Neural progenitor cell (in vitro differentiated cells): ENCODE results near the gene ZNF41.

Source experiments
- EZH2 ChIP-seq: fragments of 200-600 bp; sonication (generic); IDR thresholded peaks from 2 replicates; pipeline ENCODE4 v1.6.1; 2017; ENCODE audit warnings: antibody characterized with exemption, mild to moderate bottlenecking, moderate library complexity
- EZH2phosphoT487 ChIP-seq: fragments of 200-600 bp; sonication (generic); IDR thresholded peaks from 2 replicates; pipeline ENCODE4 v1.6.1; 2017; ENCODE audit warnings: antibody characterized with exemption
- TF ChIP-seq, protein P1 (sequence below): fragments of 200-600 bp; sonication (generic); IDR thresholded peaks from 2 replicates; pipeline ENCODE4 v1.5.1; 2017; ENCODE audit warnings: antibody characterized with exemption, mild to moderate bottlenecking

DNA sequence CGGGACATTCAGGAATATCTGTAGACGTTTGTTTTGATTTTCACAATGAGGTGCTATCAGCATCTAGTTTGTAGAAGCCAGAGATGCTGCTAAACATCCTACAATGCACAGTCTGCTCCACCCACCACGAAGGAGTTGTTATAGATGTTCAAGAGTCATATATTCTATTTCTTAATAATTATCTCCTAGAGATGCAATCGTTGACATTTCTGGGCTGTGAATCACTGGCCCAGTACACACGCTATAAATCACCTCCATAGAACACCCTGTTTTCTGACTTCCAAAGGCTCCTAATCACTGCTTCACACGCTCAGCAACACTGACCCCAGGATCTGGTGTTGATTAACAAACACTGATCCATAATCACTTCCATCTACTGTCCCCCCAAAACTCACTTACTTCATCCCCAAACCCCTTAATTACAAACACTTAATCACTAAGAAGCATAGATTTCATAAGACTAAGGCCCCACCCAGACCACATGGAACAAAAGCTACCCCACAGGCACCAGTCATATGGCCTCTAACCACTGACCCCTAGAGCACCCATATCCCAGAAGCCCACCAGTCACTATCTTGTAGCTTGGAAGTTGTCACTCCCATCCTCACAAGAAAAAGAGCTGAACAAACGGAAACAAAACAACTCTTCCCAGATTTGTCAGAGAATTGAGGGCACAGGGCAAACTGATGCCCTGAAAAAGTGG, 31.7 kb upstream of the ZNF41 start:
- TF ChIP-seq EZH2, result no peak
- TF ChIP-seq, protein P1, sequence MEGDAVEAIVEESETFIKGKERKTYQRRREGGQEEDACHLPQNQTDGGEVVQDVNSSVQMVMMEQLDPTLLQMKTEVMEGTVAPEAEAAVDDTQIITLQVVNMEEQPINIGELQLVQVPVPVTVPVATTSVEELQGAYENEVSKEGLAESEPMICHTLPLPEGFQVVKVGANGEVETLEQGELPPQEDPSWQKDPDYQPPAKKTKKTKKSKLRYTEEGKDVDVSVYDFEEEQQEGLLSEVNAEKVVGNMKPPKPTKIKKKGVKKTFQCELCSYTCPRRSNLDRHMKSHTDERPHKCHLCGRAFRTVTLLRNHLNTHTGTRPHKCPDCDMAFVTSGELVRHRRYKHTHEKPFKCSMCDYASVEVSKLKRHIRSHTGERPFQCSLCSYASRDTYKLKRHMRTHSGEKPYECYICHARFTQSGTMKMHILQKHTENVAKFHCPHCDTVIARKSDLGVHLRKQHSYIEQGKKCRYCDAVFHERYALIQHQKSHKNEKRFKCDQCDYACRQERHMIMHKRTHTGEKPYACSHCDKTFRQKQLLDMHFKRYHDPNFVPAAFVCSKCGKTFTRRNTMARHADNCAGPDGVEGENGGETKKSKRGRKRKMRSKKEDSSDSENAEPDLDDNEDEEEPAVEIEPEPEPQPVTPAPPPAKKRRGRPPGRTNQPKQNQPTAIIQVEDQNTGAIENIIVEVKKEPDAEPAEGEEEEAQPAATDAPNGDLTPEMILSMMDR, result no peak
- TF ChIP-seq EZH2phosphoT487, result no peak
